OCI-M2 (cell line): ENCODE results near the gene H1-8.

Experiments
- DNase-seq: peaks from one replicate; lab custom pipeline; 2025; ENCODE audit not compliant: unreplicated experiment; lab: John Stamatoyannopoulos, UW

The H1-8 gene

DNA sequence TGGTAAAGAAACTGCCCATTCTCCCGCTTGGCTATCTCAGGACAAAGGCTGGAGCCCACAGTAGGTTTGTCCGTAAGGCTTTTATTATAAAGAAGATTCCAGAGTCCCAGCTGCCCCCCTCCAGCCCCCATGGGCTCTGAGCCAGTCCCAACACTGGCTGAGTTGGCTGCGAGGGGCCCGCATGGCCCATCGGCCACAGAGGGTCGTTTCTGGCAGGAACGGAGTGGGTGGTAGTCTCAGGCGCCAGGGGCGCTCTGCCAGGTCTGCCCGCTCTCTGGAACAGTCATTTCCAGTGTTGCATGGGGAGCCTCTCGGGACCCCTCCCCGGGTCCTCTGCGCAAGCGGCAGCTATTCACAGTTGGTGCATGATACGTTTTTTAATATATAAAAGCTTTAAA lies 12.2 kb downstream of the H1-8 start:
- DNase-seq, result no peak

DNA sequence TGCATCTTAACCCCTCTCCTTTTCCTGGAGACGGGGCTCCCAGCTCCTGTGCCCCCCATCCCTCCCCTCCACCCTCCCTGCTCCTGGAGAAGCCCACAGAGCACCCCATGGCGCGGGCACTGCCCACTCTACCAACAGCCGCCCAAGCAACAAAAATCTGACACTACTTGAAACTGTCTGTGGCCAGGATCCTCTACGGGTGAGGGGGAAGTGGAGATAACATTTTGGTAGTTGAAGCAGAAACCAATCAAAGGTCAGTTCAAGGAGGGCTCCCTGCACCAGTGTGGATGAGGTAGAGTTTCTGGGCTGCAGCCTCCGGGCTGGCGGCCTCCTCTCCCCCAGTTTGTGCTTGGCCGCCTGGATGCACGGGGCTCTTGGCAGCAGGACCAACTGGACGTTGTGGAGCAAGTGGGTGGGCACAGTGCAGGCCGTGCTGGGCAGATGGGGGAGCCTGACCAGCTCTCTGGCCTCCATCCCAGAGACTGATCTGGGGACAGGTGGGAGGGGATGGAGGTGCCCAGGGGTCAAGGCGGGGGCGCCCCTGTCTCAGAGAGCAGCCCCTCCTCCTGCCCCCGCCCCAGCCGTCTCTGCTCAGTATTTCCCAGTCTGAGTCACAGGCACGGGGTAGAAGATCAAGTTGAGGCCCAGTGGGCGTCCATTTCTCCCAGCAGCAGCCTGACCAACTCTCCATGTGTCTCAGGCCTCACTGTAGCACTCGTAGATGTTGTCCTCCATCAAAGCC lies 12.8 kb downstream of the H1-8 start:
- no peak for DNase-seq

DNA sequence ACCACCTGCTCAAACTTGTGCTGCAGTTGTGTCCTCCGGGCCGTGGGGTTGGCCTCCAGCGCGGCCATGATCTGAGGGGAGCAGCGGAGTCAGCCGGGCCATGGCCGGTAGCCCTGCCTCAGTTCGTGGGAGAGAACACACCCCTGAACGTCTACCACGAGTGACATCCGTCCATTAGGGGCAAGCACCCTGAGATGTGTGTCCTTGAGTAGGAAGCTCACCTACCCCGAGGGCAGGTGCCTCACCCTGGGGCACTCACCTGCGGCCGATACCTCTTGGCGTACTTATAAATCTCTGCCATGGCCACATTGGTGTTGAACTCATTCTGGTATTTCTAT lies 13.4 kb downstream of the H1-8 start:
- no peak for DNase-seq

DNA sequence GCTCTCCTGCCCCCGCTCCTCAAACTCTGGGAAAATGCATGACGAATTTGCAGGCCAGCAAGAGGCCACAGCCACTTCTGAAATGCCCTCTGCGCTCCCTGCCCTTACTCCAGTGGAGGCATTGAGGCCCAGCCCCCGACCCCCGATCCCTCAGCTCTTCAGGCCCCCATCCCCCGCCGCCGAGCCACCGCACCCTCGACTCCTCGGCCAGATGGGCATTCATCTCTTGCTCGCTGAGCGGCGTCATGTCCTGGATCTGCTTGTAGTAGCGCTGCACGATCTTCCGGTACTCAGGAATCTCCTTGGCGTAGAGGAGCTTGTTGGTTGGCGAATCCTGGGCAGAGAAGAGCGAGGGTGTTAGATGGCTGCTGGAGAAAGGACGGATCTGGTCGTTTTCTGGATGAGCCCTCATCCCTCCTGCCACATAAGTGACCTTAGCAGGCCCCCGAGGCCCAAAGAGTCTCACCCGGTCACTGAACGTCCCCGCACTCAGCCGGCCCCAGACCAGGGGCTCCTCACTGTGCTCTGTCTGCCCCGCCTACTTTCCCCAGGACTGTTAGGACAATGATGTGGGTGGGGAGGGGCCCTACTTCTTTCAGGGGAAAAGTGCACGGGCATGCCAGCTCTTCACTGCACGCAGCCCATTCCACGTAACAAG lies 14.0 kb downstream of the H1-8 start:
- no peak for DNase-seq

DNA sequence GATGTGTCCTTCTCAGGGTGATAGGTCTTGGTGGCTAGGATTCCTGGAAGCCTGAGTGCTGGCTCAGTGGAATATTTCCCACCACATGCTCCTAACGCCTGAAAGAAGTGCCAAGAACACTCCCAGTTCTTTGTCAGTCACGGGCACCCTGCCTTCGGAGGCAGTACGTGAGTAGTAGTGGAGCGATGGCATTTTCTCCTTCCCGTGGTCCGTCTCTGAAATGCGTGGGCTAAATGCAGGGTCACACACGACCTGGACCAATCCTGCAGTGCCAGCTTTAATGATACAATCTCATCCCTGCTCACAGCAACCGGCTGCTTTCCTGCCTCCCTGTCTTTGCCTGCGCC lies 14.5 kb downstream of the H1-8 start:
- no peak for DNase-seq

DNA sequence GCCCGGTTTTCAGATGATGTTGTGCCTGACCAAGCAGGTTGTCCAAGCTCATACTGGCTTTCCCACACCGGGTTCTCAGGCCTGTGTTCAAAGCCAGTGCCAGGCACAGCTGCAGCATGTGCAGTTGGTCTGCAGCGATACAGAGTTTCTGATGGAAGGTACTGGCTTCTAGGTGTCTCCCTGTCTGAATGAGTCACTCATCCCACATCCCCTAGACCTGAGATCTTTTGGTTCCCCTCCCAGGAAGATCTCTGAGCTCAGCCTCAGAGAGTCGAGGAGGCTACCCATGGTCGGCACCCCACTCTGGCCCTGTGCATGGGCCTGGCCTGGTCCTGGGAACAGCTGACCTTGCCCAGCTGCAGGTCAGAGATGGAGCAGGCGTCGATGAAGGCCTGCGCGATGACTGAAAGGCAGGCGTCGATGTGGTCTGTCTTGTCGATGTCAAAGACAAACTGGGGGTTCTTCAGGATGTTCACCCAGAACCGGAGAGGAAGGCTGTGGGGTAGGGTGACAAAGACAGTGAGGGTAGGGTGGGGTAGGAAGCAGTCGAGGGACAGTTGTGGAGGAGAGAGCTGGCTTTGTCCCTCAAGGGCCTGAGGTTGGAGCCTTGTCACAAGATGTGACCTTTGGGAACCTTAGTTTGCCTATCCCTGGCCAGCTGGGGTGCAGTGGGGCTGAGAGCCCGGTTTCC lies 15.3 kb downstream of the H1-8 start:
- no peak for DNase-seq

DNA sequence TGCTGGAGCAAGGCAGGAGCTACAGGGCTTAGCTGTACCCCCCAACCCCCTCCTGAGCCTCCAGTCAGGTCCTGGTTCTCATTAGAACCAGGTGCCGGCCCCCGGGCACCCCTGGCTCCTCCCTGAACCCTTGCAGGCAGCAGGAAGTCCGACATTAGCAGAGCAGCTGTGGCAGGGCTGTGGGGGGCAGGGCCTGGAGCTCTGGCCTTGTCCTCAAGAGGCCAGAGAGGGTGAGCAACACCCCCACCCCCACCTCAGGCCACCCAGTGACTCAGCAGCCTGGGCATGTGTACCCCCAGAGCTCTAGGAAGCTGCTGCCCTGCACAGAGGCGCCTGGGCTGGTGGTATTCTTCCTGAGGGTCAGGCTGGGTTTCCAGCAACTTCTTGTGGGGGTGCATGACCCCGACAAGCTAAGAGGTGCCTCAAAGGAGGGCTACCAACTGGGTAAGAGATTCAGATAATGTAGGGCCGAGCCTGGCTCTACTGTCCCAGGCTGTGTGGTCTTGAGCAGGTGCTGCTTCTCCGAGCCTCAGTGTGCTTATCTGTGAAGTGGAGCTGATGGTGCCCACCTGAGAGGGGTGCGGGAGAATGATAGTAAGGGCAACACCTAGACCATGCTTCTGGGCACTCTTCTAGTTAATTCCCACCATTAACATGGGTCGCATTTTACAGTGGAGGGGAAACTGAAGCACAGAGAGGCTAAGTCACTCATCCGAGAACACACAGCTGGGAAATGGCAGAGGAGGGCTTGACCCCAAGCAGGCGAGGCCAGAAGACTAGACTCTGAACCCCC lies 16.0 kb downstream of the H1-8 start:
- no peak for DNase-seq

DNA sequence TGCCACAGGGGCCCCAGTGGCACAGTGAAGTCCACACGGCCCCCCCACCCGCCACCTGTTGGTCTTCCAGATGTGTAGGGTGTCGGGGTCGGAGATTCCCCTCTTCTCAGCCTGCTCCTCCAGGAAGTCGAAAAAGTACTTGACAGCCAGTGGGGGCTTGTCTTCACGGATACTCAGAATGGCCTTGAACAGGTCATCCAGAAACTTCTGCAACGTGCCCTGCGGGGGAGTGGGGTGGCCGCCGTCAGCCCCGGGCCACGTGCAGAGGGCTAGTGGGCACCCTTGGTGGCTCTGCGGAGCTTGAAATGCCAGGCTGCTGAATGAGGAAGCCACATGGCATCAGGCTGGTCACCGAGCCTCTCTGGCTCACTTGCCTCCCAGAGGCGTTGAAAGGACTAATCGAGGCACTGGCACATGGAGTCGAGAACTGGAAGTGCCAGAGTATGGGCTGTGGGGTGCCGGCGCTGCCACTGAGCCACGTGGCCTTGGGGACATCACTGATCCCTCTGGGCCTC lies 16.6 kb downstream of the H1-8 start:
- DNase-seq, result no peak

DNA sequence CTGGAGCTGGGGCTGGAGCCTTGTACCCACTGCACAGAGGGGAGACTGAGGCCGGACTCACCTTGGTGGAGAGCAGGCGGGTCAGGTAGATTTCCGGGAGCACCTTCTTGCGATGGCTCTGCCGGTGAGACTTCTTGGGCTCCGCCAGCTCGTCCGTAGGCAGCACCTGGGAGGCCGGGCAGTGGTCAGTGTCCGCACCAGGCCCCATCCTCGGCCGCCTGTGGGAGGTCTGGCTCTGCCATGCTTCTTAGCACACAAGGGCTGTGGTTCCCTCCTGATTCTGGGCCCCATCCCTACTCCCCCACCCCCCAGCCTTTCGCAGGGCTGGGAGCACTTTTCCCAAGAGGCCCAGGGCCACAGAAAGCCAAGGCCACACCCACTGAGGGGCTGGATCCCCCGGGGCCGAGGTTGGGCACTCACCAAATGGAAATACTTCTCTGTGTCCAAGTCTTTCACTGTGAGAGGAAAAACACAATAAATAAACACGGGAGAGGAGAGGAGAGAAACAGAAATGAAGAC lies 17.4 kb downstream of the H1-8 start:
- DNase-seq, result no peak

DNA sequence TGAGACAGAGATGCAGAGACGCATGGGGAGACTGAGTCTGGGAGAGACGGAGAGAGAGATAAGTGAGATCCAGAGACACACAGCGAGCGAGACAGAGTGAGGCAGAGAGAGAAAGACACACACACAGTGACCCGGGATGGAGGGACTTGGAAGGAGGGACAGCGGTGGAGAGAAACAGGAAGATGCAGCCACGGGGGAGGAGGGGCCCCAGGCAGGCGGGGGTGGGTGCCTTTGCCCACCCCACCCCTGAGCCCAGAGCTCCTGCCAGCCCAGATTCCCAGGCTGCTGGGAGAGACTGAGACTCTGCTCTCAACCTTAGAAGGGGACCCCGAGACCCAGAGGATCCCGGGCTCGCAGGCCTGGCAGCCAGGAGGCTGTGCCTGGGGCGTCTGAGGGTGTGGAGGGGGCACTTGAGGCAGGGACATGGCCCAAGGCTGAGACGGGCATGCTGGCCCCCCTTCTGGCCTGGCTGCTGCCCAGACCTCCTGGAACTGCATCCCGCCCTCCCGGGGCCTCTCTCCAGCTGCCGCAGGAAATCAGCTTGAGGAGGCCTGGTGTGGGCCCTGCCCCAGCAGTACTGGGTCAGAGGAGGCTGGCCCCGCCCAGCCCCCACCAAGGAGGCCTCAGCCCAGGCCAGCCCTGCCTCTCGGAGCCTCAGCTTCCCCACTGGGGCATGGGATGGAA lies 18.1 kb downstream of the H1-8 start:
- DNase-seq, result no peak

DNA sequence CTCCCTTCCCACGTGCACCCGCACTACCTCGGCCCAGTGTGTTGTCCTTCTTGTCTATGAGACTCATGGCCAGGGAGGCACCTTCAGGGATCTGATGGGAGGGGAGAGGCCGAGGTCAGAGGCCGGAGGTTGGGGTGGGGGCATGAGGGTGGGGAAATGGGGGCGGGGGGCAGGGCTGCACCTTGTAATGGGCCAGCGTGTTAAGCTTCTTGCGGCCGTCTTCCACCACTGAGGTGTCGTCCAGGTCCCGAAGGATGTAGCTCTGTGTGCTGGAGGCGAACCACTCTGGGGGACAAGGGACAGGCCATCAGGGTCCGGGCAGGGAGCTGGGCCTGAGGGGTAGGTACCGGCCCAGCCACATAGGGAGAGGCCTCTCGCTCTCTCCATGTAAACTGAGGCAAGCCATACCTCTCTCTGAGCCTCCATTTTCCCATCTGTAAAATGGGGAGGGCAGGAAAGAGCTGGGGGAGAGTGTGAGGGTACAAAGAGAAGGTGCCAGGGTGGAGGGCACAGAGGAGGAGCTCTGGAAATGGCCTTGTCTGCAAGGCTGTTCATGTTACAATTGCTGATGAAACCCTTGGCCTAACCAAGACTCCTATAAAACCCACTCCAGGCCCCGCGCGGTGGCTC lies 18.8 kb downstream of the H1-8 start:
- no peak for DNase-seq

DNA sequence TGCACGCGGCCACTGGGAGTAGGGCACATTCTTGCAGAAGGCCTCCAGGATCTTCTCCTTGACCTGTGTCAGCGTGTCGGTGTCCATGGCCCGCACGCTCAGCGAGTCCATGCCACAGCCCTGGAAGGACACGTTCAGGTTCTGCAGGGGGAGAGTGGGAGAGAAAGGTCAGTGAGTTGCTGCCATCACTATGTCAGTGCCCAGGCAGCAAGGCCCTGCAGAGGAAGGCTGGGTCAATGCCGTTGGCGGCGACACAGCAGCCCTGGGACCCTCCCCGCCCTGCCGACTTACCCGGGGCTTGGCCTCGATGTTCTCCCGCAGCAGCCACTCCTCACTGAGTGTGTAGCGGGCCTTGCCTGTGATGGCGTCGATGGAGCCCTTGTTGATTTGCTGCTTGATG lies 19.8 kb downstream of the H1-8 start:
- DNase-seq, result no peak

DNA sequence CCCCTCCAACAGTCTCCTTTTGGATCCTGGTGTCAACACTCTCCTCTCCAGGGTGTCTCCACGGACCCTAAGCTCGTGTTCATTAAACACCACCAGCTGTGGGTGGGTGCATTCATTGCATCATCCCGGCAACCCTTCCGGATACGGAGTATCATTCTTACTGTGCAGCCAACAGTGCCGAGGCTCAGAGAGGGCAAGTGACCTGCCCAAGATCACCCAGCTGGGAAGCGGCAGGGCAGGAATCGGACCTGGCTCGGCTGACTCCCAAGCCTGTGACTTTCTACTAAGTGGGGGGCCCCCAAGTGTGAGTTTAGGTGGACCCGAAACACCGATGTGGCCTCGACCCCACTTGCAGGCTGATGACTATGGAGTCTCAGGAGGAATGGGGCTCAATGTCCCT lies 20.4 kb downstream of the H1-8 start:
- no peak for DNase-seq

DNA sequence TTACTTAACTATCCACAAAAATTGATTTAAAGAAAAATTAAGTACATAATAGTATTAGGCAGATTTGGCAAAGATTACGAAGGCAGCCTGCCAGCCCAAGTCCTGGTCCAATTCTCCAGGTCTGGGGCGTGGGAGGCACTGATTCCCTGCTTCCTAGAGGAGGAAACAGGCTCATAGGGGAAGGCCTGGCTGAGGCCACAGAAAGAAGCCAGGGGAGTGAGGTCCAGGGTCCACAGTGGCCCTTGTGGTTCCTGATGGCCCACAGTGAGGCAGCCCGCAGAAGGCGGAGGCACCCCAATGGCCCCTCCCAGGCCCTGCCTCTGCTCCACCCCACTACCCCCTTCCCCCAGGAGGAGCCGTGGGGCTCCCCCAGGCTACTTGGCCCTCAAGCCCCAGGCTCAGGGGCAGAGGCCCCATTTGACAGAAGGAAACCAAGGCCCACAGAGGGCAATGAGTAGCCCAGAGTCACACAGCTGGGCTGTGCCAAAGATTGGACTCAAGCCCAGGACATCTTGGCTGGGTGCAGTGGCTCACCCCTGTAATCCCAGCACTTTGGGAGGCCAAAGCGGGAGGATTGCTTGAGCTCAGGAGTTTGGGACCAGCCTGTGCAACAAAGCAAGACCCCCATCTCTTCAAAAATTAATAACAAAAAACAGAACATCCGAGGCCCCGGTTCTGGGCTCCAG lies 21.0 kb downstream of the H1-8 start:
- DNase-seq, result no peak

DNA sequence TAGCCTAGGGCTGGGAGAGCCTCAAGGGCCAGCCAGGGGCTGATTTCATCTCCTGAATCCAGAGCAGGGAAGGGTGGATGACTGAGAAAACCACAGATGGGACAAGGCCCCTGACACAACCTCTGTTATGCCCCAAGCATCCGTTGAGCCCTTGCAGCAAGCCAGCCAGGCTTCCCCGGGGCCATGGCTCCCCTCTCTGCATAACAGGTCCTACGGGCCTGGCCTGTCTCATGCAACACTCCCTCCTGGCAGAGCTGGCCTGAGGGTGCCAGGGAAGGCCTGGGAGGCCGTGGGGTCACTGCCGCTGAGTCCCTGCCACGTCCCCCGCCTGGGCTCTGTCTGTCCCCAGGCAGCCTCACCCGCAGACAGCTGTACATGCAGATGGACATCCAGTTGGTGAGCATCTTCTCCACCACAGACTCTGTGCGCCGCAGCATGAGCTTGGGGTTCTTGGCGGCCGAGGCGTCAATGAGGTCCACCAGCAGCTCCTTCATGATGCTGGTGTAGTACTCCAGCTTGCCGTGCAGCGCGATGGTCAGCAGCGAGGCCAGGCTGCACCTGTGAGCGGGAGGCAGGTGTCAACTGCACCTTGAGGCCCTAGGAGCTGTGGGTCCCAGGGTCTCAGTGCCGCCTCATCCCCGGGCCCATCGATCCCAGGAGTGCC lies 22.1 kb downstream of the H1-8 start:
- no peak for DNase-seq

DNA sequence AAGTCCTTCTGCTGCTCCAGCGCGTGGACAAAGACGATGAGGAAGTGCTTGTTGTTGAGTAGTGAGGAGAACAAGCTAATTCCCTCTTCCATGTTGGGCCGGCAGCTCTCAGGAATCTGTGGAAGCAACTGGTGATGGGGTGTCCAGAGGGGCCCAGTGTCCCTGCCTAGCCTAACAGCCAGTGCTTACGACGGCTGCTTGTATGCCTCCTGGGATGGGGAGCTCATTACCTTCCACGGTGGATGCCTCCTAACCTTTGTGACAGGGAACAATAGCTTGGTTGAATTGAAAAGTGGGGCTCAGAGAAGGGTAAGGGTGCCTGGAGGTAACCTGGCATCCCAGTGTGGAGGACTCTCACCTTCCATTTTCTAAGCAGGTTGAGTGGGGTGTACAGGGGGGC lies 22.9 kb downstream of the H1-8 start:
- no peak for DNase-seq

DNA sequence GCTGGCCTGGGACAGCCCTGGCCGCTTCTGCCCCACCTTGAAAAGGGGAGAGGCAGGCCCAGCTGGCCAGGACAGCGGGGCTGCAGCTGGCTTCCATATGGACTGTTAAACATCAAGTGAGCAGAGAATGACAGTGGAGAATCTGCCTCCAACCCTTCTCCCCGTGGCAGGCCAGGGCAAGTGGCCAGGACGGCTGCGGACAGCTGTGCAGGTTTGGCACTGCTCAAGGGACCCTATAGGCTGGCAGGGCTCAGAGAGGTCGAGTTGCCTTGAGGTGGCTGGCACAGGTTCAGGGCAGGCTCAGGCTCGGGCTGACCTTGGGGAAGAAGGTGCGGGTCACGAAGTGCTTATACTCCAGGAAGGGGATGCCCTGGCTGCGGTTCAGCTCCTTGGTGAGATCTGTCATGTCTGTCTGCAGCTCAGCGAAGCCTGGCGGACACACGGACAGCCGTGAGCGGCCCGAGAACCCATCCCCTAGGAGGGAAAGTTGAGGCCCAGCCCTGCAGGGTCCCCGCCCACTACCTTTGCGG lies 24.3 kb downstream of the H1-8 start:
- DNase-seq, result no peak

DNA sequence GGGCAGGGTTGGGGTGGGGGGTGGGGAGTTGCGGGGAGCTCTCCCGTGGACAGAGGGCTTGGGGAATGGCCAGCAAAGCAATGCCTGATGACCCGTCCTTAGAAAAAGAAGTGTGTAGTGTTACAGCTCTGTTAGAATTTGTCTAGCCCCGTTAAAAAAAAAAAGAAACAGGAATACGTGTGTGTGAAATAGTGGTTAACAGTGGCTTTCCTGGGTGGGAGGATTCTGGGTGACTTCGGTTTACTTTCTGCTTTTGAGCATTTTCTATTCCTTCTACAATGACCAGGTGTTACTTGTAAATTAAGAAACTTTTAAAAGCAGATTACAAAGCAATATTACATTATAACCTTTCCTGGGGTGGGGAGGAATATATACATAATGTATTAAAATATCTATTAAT lies 25.0 kb downstream of the H1-8 start:
- no peak for DNase-seq

DNA sequence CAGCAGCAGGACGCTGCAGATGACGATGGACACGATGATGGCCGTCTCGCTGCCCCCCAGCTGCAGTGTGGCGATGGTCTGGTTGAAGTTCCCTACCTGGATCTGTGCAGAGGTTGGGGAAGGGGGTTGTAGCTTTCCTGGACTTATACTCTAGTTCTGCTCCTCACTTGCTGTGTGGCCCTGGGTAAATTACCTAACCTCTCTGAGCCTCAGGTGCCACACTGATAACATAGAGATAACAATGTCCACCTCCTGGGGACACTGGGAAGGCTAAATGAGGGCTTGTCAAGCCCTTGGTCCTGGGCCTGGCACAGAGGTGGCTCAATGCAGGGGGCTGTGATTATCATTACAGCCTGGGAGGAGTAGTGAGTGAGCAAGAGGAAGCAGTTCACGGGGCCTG lies 26.9 kb downstream of the H1-8 start:
- DNase-seq, result no peak
